Stimulated activated CD8-positive, alpha-beta memory T cell treated with anti-CD3 and anti-CD28 coated beads, Interleukin-12 subunit alpha, Interleukin-12 subunit beta, amount 100 ng/mL, for 1 hour (primary cell): Measurements from ENCODE around the gene CHAC1.
A peak's percentile ranks its signal among the peaks of the same experiment; 100 is the strongest.

ENCODE experiments used
- DNase-seq: peaks from one replicate; pipeline ENCODE4 v3.0.0-alpha.2; 2020; ENCODE audit warnings: low read depth

Gene CHAC1

DNA sequence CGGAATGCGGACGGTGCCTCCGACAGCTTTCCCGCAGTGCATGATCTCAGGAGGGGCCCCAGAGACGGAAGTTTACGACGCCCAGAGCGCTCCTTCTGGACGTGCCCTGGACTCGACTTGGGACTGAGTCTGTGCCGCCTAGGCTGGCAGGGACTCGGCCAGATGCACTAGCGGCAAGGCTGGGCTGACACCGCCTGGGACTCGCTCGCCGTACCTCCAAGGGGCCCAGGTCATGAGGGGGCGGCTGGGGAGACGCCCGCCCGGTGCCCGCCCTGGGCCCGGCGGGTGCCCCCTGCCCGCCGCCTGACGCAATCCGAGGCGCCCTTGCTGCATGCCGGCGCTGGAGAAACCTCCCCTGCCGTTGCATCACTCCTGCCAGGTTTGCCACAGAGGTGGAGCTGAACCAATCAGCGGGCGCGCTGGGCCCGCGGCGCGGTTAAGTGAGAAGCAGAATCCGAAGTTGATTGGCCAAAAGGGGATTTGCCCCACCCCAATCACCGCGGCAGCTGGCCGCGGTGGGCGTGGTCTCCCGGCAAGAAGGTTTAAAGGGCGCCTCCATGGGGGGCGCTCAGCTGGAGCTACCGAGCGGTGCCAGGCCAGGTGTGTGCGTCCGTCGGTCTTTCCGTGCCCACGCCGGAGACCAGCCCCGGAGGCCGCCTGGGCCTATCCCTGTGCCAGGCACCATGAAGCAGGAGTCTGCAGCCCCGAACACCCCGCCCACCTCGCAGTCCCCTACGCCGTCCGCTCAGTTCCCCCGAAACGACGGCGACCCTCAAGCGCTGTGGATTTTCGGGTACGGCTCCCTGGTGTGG is at the start of gene CHAC1:
CHAC1 (plus strand) TSS at position 571 of the 812 bp plus-strand sequence; CDS start at position 684, 113 bp downstream.
- DNase-seq, result peak; percentile 89

GRCh38 chr15:40904552-40905201 is 48.6 kb upstream of the CHAC1 start:
- DNase-seq, result no peak

DNA sequence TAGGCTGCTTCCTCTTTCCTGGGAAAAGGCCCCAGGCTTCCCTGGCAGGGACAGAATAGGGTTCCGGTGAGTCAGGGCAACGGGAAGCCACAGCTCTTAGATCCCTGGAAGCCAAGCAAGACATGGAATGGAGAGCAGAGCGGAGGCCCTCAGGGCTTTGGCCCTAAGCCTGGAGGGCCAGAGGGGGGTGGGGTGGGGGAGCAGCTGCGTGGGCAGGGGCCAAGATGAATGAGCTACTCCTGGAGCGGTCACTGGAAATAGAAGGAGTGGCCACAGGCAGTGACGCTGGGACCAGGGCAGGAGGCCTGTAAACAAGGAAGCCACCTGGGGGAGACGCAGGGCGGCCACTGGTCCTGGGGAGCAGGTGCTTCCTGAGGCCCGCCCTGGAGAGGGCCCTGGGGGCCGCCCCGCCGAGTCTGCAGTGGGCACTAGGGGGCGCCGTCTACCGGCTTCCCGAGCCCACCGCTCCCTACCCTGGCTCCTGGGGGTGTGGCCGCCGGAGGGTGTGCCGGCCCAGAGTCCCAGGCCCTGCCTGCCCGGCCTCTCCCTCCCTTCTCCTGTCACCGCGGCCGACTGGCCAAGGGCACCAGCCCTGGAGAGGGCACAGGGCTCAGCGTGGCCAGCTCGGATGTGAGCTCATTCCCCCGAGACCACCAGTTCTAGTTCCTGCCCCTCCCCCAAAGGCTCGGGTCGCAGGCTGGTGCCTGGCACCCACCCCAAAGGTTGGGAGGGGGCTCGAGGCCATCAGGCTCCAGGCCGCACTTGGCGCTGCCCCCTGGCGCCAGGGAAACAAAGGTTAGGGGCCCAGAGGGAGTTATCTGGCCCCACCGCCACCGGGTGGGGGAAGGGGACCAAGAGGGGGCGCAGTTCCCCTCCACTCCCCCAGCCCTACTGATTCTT is 46.9 kb upstream of the CHAC1 start:
- DNase-seq, result peak; percentile 50

- no peak for DNase-seq
These were observed 46.1 kb upstream of the CHAC1 start for GRCh38 chr15:40906991-40907802.

- DNase-seq, result no peak
These were observed 45.2 kb upstream of the CHAC1 start for GRCh38 chr15:40908095-40908494.

- no peak for DNase-seq
These were observed 43.3 kb upstream of the CHAC1 start for GRCh38 chr15:40909662-40910630.

DNA sequence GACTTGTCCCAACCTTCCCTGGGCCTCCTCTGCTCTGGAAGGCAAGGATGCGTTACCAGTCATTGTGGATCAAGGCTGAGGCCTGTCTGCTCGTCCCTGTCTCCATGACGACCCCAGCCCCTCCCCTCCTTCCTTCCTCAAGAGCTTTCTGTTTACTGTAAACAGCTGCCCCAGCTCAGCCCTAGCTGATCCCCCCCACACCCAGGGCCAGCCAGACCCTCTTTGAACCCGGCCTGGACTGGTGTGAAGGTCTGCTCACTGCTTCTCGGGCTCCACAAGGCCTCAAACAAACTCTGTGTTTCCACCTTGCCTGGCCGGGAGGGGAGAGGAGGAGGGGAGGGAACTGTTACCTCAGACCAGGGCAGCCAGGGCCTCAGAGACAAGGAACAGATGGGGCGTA is 42.1 kb upstream of the CHAC1 start:
- no peak for DNase-seq

- no peak for DNase-seq
These were observed 41.6 kb upstream of the CHAC1 start for GRCh38 chr15:40911693-40912092.

DNA sequence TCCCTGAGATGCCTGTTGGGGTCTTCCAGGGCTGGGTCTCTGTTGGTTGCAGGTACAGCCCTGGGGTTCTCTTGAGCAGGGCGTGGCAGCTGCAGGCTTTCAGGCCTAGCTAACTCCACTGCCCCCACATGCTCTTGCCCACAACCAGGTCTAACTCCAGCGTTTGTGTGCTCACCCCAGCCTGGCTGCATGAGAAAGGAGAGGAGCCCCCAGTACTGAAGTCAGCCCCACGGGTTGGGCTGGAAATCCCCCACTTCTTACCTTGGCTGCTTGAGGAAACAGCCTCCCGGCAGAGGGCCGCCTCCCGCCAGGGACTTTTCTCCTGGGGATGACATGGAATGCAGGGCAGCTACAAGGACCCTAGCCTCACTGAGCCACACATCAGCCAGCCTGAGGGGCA is 40.8 kb upstream of the CHAC1 start:
- DNase-seq, result no peak

- DNase-seq, result no peak
These were observed 39.3 kb upstream of the CHAC1 start for GRCh38 chr15:40914013-40914412.

- no peak for DNase-seq
These were observed 38.8 kb upstream of the CHAC1 start for GRCh38 chr15:40914486-40914885.

DNA sequence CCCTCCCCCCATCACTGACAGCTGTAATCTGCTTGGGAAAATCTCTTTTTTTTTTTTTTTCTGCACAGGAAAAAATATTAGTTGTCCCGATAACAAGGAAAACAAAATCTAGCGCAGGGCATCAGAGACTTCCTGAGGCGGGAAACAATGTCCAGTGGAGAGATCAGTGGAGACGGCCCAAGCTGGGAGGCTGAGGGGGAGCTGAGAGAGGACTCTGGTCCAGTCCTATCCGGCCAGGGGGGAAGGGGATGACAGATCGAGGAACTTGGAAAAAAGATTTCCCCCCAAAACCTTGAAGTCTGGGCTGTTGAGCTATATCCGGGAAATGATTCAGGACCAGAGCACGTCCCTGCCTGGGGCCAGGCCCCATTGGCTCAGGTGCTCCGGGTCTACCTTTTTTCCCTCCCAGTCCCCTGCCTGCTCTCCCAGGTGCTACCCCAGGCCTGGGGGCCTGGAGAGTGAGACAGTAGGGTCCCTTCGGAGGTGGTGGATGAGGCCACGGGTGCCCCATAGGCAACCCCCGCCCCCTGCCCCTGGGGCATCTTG is 38.1 kb upstream of the CHAC1 start:
- DNase-seq, result no peak

DNA sequence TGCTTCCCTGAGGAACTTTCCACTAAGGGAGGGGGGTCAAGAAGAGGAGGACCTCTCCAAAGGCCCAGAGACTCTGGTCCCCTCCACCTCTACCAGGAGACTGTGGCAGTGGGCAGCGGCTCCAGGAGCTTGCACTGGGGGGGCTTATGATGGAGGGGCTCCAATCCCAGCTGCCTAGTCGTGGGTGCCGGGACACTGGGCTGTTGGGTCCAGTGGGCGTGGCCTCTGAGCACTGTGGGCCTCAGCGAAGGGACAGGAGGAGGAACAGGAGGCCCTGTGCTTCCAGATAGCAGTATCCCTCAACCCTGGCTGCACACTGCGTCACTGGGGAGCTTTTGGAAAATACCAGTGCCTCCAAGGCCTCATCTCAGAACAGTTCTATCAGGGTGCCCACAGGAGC is 37.6 kb upstream of the CHAC1 start:
- no peak for DNase-seq

DNA sequence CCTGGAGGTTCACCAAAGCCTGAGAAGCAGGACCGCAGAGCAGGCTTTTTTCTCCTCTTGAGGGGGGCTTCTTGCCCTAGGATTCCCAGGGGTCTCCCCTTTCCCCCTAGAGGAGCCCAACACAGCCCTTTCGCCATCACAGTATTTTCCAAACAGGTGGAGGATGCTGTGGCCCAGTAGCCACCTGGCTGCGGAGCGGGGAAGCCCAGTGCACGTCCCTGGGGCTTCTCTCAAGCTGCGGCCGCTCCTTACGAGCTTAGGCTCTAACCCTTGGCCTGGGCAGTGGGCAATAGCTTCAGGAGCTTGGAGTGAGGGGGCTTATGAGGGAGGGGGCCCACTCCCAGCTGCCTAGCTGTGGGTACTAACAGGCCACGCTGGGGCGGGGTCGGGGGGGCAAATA is 35.7 kb upstream of the CHAC1 start:
- no peak for DNase-seq

DNA sequence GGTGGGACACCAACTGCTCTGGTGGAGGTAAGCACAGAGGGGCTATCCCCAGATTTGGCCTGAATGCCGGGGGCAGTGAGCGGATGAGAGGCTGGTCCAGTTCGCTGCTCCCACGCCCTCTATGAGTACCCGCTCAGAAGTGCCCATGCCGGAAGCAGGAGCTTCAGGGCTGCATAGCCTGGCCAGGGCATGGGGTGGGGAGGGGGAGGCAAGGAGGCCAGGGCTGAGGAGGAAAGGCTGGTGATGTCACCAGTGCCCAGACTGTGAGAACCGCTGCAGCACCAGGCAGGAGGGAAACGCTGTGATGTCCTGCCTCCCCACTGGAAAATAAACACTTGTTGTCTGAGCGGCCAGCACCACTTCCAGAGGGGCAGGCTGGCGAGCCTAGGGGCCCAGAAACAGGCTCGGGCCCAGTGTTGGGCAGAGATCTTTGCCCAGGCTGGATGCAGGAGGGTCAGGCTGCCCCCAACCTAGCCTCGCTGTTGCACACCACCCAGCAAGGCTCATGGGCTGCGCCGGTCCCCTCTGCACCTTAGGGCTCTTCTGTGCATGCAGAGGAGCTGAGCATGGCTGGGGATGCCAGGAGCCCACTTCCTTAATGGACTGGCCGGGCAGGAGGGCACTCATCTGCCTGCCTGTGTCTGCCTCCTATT is 35.0 kb upstream of the CHAC1 start:
- DNase-seq, result no peak

- no peak for DNase-seq
These were observed 34.4 kb upstream of the CHAC1 start for GRCh38 chr15:40918799-40919392.

- no peak for DNase-seq
These were observed 31.2 kb upstream of the CHAC1 start for GRCh38 chr15:40921949-40922607.

DNA sequence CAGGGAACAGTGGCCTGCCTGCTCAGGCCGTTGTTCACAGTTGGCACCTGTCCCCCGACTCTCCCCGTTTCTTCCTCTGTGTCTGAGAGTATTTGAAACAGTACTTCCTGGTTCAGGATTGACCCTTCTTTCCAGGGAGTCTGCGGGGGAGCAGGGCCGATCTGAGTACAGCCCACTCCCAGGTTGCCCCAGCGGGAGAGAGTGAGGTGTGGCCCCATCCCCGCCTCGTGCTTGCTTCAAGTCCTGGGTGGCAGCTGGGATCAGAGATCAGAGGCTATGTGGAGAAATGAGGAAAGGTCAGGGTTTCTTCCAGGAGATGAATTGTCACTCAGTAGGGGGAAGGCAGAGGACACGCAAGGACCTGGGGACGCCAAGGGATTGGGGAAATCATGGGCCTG is 30.7 kb upstream of the CHAC1 start:
- no peak for DNase-seq

GRCh38 chr15:40923551-40923950 is 29.7 kb upstream of the CHAC1 start:
- DNase-seq, result no peak
